Measurements from ENCODE around the gene GANAB. TPM values are rescaled to one million over a fixed set of nuclear protein-coding genes. Genes with fewer than 3 reads are reported as not detected.

Gene GANAB
- total and polyA plus RNA-seq, 2 of the 13 experiments (the other 11 are each of a cell fraction or from before 2014, with no cell fraction given), result 99.5 to 234 TPM

GRCh38 chr11:62591448-62592145 is 54.8 kb downstream of the GANAB start, which contains the start of gene TUT1 (continued):
- TF ChIP-seq KAT8 (CRISPR knock-in tag; IDR thresholded peaks at IDR 0.05) (peak; percentile 98), RBM39 (IDR thresholded peaks at IDR 0.05; ENCODE audit: low read depth, low read length, poor library complexity, severe bottlenecking) (peak; percentile 72), NFIC (IDR thresholded peaks at IDR 0.05; ENCODE audit: low read length) (0 out of 2 replicates have a peak, but pooled peaks have one; percentile 48), ZKSCAN5 (CRISPR knock-in tag; IDR thresholded peaks at IDR 0.05) (no peak), TIGD3 (CRISPR knock-in tag; IDR thresholded peaks at IDR 0.05; ENCODE audit: borderline replicate concordance) (no peak), KLF11 (CRISPR knock-in tag; IDR thresholded peaks at IDR 0.05) (0 out of 2 replicates have a peak, but pooled peaks have one; percentile 7), TAF15 (IDR thresholded peaks at IDR 0.05; ENCODE audit: low read depth, low read length, poor library complexity, severe bottlenecking) (no peak), ZNF878 (CRISPR knock-in tag; IDR thresholded peaks at IDR 0.05) (no peak; the same call in 1 of the 2 replicates), FOXJ3 (CRISPR knock-in tag; IDR thresholded peaks at IDR 0.05; ENCODE audit: borderline replicate concordance) (no peak), ZNF556 (CRISPR knock-in tag; IDR thresholded peaks at IDR 0.05; ENCODE audit: borderline replicate concordance) (peak; percentile 96; the same call in 1 of the 2 replicates), HMGA1 (CRISPR knock-in tag; conservative IDR thresholded peaks at IDR 0.05) (no peak), MLX (CRISPR knock-in tag; IDR thresholded peaks at IDR 0.05) (no peak; the same call in 1 of the 2 replicates), GABPB1 (CRISPR knock-in tag; IDR thresholded peaks at IDR 0.05) (peak; percentile 98), TFE3 (CRISPR knock-in tag; IDR thresholded peaks at IDR 0.05) (0 out of 2 replicates have a peak, but pooled peaks have one; percentile 27), AHDC1 (CRISPR knock-in tag; IDR thresholded peaks at IDR 0.05; ENCODE audit: borderline replicate concordance) (peak; percentile 51; the same call in 1 of the 2 replicates), ZNF616 (CRISPR knock-in tag; IDR thresholded peaks at IDR 0.05; ENCODE audit: low read depth) (no peak; the same call in 1 of the 2 replicates), ZNF761 (CRISPR knock-in tag; conservative IDR thresholded peaks at IDR 0.05) (peak; percentile 70; the same call in 1 of the 2 replicates), ZNF235 (CRISPR knock-in tag; IDR thresholded peaks at IDR 0.05; ENCODE audit: borderline replicate concordance) (0 out of 2 replicates have a peak, but pooled peaks have one; percentile 33), ETV6 (CRISPR knock-in tag; conservative IDR thresholded peaks at IDR 0.05) (no peak), GPN1 (CRISPR knock-in tag; IDR thresholded peaks at IDR 0.05; ENCODE audit: borderline replicate concordance) (no peak)
